ENCODE measurements around the gene TSC22D3.

- TF ChIP-seq, protein P1, sequence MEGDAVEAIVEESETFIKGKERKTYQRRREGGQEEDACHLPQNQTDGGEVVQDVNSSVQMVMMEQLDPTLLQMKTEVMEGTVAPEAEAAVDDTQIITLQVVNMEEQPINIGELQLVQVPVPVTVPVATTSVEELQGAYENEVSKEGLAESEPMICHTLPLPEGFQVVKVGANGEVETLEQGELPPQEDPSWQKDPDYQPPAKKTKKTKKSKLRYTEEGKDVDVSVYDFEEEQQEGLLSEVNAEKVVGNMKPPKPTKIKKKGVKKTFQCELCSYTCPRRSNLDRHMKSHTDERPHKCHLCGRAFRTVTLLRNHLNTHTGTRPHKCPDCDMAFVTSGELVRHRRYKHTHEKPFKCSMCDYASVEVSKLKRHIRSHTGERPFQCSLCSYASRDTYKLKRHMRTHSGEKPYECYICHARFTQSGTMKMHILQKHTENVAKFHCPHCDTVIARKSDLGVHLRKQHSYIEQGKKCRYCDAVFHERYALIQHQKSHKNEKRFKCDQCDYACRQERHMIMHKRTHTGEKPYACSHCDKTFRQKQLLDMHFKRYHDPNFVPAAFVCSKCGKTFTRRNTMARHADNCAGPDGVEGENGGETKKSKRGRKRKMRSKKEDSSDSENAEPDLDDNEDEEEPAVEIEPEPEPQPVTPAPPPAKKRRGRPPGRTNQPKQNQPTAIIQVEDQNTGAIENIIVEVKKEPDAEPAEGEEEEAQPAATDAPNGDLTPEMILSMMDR (IDR thresholded peaks at IDR 0.05; ENCODE audit: borderline replicate concordance, extremely low read depth, low read length, poor library complexity, severe bottlenecking): no peak
- no peak for TF ChIP-seq EZH2 (IDR thresholded peaks at IDR 0.05; ENCODE audit: borderline replicate concordance, low read depth, low read length, severe bottlenecking)
Measured at GRCh38 chrX:107755721-107756120, 19.9 kb downstream of the TSC22D3 start.
